Stimulated activated CD8-positive, alpha-beta memory T cell treated with anti-CD3 and anti-CD28 coated beads, Interleukin-4, amount 100 ng/mL, for 1 hour (primary cell): ENCODE results near the gene ARHGAP15.

Experiments used
- DNase-seq, 2 donors: peaks; one replicate each; pipeline ENCODE4 v3.0.0-alpha.2; 2020; ENCODE audit warnings: low read depth in 2 of 2, low spot score in 1 of 2

ARHGAP15 gene

GRCh38 chr2:143169105-143169504 is 39.9 kb downstream of the ARHGAP15 start:
- no peak for DNase-seq

- no peak for DNase-seq
Observed at GRCh38 chr2:143171817-143172216, 42.6 kb downstream of the ARHGAP15 start.

GRCh38 chr2:143175438-143175837 is 46.2 kb downstream of the ARHGAP15 start:
- DNase-seq = no peak

GRCh38 chr2:143176606-143177005 is 47.4 kb downstream of the ARHGAP15 start:
- no peak for DNase-seq

- DNase-seq = no peak
Observed at GRCh38 chr2:143177096-143177786, 48.0 kb downstream of the ARHGAP15 start.

GRCh38 chr2:143181494-143181893 is 52.3 kb downstream of the ARHGAP15 start:
- DNase-seq = no peak

- DNase-seq = no peak
Observed at GRCh38 chr2:143182649-143183048, 53.4 kb downstream of the ARHGAP15 start.

- DNase-seq = no peak
Observed at GRCh38 chr2:143183804-143184463, 54.7 kb downstream of the ARHGAP15 start.

GRCh38 chr2:143186876-143187275 is 57.7 kb downstream of the ARHGAP15 start:
- no peak for DNase-seq

- no peak for DNase-seq
Observed at GRCh38 chr2:143190431-143190830, 61.2 kb downstream of the ARHGAP15 start.

- DNase-seq = no peak
Observed at GRCh38 chr2:143192106-143192505, 62.9 kb downstream of the ARHGAP15 start.

GRCh38 chr2:143192716-143193115 is 63.5 kb downstream of the ARHGAP15 start:
- no peak for DNase-seq

- no peak for DNase-seq
Observed at GRCh38 chr2:143193121-143193520, 63.9 kb downstream of the ARHGAP15 start.

GRCh38 chr2:143195511-143195910 is 66.3 kb downstream of the ARHGAP15 start:
- no peak for DNase-seq

- no peak for DNase-seq
Observed at GRCh38 chr2:143204062-143204461, 74.8 kb downstream of the ARHGAP15 start.

GRCh38 chr2:143205106-143205764 is 76.0 kb downstream of the ARHGAP15 start:
- no peak for DNase-seq

GRCh38 chr2:143209570-143210445 is 80.6 kb downstream of the ARHGAP15 start:
- no peak for DNase-seq

- DNase-seq = no peak
Observed at GRCh38 chr2:143210446-143210819, 81.2 kb downstream of the ARHGAP15 start.

GRCh38 chr2:143217512-143218115 is 88.4 kb downstream of the ARHGAP15 start:
- no peak for DNase-seq

- no peak for DNase-seq
Observed at GRCh38 chr2:143218621-143219020, 89.4 kb downstream of the ARHGAP15 start.

GRCh38 chr2:143219266-143219665 is 90.0 kb downstream of the ARHGAP15 start:
- no peak for DNase-seq
